Skin of body (tissue), 1 donor: ENCODE results near the gene LAT. TPM values are rescaled to one million over a fixed set of nuclear protein-coding genes. Genes with fewer than 3 reads are reported as not detected.

Experiments used
- total RNA-seq: library from RNA; depleted of rRNA; stranded (reverse); fragments of >200 nt; gene quantifications from one replicate; pipeline ENCODE4 v1.2.3, GENCODE V29; 2014

The LAT gene
- total RNA-seq, 1 donor from 2014 or later, result 1.6 TPM

Other genes starting within 250 kb of the LAT start
- gene NPIPB9, start 233.3 kb upstream of the LAT start, total RNA-seq, result 6.3 TPM
- gene ATXN2L, start 162.1 kb upstream of the LAT start, total RNA-seq, result 48.2 TPM
- gene TUFM, start 138.7 kb upstream of the LAT start, total RNA-seq, result 51.9 TPM
- 10.9 TPM for gene SH2B1, start 121.2 kb upstream of the LAT start, total RNA-seq
- gene ATP2A1, start 106.6 kb upstream of the LAT start, total RNA-seq, result 64.1 TPM
- gene RABEP2, start 59.8 kb upstream of the LAT start, total RNA-seq, result 23.3 TPM
- not detected for gene CD19, start 53.1 kb upstream of the LAT start, total RNA-seq
- gene NFATC2IP, start 34.1 kb upstream of the LAT start, total RNA-seq, result 18.3 TPM
- gene SPNS1, start 10.3 kb upstream of the LAT start, total RNA-seq, result 16.5 TPM